ENCODE results near the gene PDE8A. TPM values are rescaled to one million over a fixed set of nuclear protein-coding genes. Genes with fewer than 3 reads are reported as not detected.

Gene PDE8A
- total and polyA plus RNA-seq, 2 of the 13 experiments (the other 11 are each of a cell fraction or from before 2014, with no cell fraction given): 26.3 to 48.5 TPM

GRCh38 chr15:85073556-85074194 lies 92.0 kb downstream of the PDE8A start:
- ChIA-PET POLR2A (no interaction called here), CTCF (ENCODE audit: low intra/inter-chr PET ratio, low total read pairs) (no interaction called here)
- intact Hi-C loops (cut with micrococcal nuclease; ENCODE audit: unreplicated experiment): no loop called here
- peaks cover 19% of the 10 kb centered on the region for H3K4me1 ChIP-seq (ENCODE audit: insufficient read depth, low read length)
- H3K9ac ChIP-seq (ENCODE audit: insufficient read depth, low read depth, low read length): no peak overlapping the region
- H3K4me3 ChIP-seq (replicated peaks in 1 of 3; ENCODE audit: insufficient read depth in 1 of 3, low read depth in 2 of 3, low read length in 3 of 3): no peak overlapping the region
- H3K36me3 ChIP-seq (replicated peaks in 1 of 2; ENCODE audit: control insufficient read depth in 1 of 2, insufficient read depth in 2 of 2, low read length in 2 of 2): peaks cover 12 to 68% of the 10 kb centered on the region in 2 experiments
- no peaks in the 10 kb centered on the region for H3K79me2 ChIP-seq (ENCODE audit: insufficient read depth, low read length)
- FAIRE-seq (no peak), DNase-seq (ENCODE audit: low spot score) (no peak), ATAC-seq (no peak)
- no peak overlapping the region for H3K4me2 ChIP-seq (ENCODE audit: low read depth, low read length)
- no peak overlapping the region for H2AFZ ChIP-seq (ENCODE audit: low read length)
- 98% methylated on average over 3 of the region's 3 CpGs for WGBS (ENCODE audit: low lambda C conversion rate)
- no peaks in the 10 kb centered on the region for H3K27me3 ChIP-seq (ENCODE audit: control insufficient read depth in 1 of 2, insufficient read depth in 2 of 2, low read length in 2 of 2)
- H3K27ac ChIP-seq (ENCODE audit: extremely low read length, insufficient read depth, low read length): no peak overlapping the region
- TF ChIP-seq ZBTB25 (CRISPR knock-in tag; IDR thresholded peaks at IDR 0.05): no peak
- no peak for TF ChIP-seq ZNF782 (CRISPR knock-in tag; IDR thresholded peaks at IDR 0.05; ENCODE audit: borderline replicate concordance)
- TF ChIP-seq MIER2 (CRISPR knock-in tag; IDR thresholded peaks at IDR 0.05): no peak
- TF ChIP-seq ZNF530 (CRISPR knock-in tag; IDR thresholded peaks at IDR 0.05; ENCODE audit: low read depth): no peak
- no peak for TF ChIP-seq MED1 (CRISPR knock-in tag; IDR thresholded peaks at IDR 0.05)
- TF ChIP-seq ZNF749 (CRISPR knock-in tag; IDR thresholded peaks at IDR 0.05; ENCODE audit: borderline replicate concordance): no peak
- TF ChIP-seq HOXA5 (CRISPR knock-in tag; IDR thresholded peaks at IDR 0.05): no peak
- no peak for TF ChIP-seq TIGD3 (CRISPR knock-in tag; IDR thresholded peaks at IDR 0.05; ENCODE audit: borderline replicate concordance)
- no peak for TF ChIP-seq TSC22D2 (CRISPR knock-in tag; IDR thresholded peaks at IDR 0.05; ENCODE audit: borderline replicate concordance)
- no peak for TF ChIP-seq ZNF850 (CRISPR knock-in tag; conservative IDR thresholded peaks at IDR 0.05)
- H4K20me1 ChIP-seq (ENCODE audit: insufficient read depth, low read length): no peaks in the 10 kb centered on the region
- in situ Hi-C loops (cut with HindIII; ENCODE audit: extremely low pct_ligation_motif_present, low pct_unique_long_range_greater_than_20kb): no loop called here
- H3K9me3 ChIP-seq (ENCODE audit: low read length): no peaks in the 10 kb centered on the region
- BruUV-seq (replicated peaks): no TSS peak
